Sigmoid colon (tissue), 4 donors: ENCODE results near the gene GYS1.

ENCODE experiments used
- EP300 ChIP-seq, 4 donors: sonication (generic); formaldehyde crosslinking; IDR thresholded peaks; one replicate each; pipeline ENCODE4 v1.6.1; 2017; ENCODE audit warnings: antibody characterized with exemption in 4 of 4
- POLR2A ChIP-seq, 2 donors: fragments of 450-650 bp; IDR thresholded peaks; one replicate each; pipeline ENCODE4 v1.6.1; 2016; ENCODE audit warnings: antibody characterized with exemption in 2 of 2, mild to moderate bottlenecking in 2 of 2, moderate library complexity in 2 of 2
- TF ChIP-seq, protein P1 (sequence below), 4 experiments: fragments of 450-650 bp in 3 of 4; fragments of 200-600 bp in 1 of 4; IDR thresholded peaks; one replicate each; pipeline ENCODE4 v1.5.1; 2016 to 2019; ENCODE audit warnings: antibody characterized with exemption in 4 of 4, mild to moderate bottlenecking in 3 of 4, moderate library complexity in 2 of 4

DNA sequence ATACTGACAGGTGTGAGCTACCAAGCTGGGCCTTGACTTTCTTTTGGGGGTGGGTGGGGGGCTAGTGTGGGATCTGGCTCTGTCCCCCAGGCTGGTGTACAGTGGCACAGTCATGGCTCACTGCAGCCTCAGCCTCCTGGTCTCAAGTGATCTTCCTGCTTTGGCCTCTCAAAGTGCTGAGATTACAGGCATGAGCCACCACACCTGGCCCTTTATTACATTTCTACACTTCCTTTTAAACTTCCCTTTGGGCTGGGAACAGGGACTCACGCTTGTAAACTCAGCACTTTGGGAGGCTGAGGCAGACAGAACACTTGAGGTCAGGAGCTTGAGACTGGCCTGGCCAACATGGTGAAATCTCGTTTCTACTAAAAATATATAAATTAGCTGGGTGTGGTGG lies 16.0 kb downstream of the GYS1 start:
- TF ChIP-seq, protein P1, sequence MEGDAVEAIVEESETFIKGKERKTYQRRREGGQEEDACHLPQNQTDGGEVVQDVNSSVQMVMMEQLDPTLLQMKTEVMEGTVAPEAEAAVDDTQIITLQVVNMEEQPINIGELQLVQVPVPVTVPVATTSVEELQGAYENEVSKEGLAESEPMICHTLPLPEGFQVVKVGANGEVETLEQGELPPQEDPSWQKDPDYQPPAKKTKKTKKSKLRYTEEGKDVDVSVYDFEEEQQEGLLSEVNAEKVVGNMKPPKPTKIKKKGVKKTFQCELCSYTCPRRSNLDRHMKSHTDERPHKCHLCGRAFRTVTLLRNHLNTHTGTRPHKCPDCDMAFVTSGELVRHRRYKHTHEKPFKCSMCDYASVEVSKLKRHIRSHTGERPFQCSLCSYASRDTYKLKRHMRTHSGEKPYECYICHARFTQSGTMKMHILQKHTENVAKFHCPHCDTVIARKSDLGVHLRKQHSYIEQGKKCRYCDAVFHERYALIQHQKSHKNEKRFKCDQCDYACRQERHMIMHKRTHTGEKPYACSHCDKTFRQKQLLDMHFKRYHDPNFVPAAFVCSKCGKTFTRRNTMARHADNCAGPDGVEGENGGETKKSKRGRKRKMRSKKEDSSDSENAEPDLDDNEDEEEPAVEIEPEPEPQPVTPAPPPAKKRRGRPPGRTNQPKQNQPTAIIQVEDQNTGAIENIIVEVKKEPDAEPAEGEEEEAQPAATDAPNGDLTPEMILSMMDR (IDR thresholded peaks at IDR 0.05), result no peak
- TF ChIP-seq EP300 (IDR thresholded peaks at IDR 0.05), result no peak
- no peak for TF ChIP-seq POLR2A (IDR thresholded peaks at IDR 0.05)
